GM18508 (cell line): Measurements from ENCODE around the gene DDX10.
"Not testable (repeated sequence)": the region's sequence is repeated elsewhere in the genome, so short reads cannot be mapped to it uniquely, and the experiment has no call there.

Experiments used
- ATAC-seq: cut with Tn5 transposase; IDR thresholded peaks from one replicate; pipeline ENCODE4 v1.9.1; 2021; ENCODE audit warnings: moderate number of reproducible peaks; ENCODE audit not compliant: insufficient read depth, unreplicated experiment

Gene DDX10

DNA sequence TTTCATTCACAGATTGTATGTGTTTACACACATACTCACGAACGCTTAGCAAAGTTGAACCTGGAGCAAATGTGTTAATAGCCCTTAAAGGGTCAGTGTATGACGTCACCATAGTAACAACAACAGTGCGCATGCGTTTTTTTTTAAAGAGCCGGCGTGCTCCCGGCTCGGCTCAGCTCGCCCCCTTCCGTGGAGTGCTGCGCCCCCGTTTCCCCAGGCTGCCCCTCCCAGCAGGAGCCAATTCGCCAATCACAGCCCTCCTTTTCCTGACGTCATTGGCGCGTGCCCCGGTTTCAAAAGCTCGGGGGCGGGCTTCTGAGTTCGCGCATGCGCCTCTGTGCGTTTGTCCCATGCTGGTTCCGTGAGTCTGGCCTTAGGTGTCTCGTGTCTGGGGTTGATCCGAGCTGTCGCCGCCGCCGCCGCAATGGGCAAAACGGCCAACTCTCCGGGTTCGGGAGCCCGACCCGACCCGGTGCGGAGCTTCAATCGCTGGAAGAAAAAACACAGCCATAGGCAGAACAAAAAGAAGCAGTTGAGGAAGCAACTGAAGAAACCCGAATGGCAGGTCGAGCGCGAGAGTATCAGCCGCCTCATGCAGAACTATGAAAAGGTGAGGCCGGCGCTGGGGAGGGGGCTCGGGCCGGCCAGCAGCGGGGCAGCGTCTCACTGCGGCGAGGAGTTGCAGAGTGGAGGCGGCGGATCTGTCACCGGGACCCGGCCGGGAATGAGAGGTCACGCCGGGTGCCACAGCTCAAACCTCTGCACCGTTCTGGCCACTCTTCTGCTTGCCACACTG lies at the start of gene DDX10:
TSS of gene DDX10 (plus strand) at position 340 of the 796 bp plus-strand sequence. CDS start at position 425, 85 bp downstream.
- peak; percentile 47 for ATAC-seq

DNA sequence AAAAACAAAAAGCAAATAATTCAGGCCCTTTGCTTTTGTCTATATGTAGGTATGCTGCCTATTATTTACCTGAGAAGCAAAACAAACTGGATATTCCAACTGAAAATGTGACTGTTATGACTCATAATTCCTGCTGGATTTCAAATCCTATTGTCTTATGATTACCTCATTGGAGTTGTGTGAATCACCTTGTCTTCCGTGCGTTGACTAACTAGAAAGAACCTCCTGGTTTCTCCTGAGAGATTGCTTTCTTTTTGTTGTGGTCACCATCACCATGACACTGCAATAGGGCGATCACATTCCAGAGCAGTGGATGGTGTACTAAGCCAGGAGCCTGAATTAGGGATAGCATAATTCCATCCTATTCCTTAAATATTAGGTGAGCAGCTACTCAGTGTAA lies 48.3 kb upstream of the DDX10 start:
- ATAC-seq = no peak

- no peak for ATAC-seq
Observed at GRCh38 chr11:108617055-108617454, 47.8 kb upstream of the DDX10 start.

- ATAC-seq = no peak
Observed at GRCh38 chr11:108618529-108618928, 46.3 kb upstream of the DDX10 start.

- peak; percentile 84 for ATAC-seq
Observed at GRCh38 chr11:108620958-108621772, 43.7 kb upstream of the DDX10 start.

DNA sequence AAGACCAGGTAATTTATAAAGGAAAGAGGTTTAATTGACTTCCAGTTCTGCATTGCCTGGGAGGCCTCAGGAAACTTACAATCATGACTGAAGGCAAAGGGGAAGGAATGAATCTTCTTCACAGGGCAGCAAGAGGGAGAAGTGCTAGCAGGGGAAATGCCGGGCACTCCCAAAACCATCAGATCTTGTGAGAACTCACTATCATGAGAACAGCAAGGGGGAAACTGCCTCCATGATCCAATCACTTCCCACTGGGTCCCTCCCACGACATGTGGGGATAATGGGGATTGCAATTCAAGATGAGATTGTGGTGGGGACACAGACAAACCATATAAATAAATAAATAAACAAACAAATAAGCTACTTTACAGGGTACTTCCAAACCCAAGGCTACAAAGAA lies 42.5 kb upstream of the DDX10 start:
- no peak for ATAC-seq

DNA sequence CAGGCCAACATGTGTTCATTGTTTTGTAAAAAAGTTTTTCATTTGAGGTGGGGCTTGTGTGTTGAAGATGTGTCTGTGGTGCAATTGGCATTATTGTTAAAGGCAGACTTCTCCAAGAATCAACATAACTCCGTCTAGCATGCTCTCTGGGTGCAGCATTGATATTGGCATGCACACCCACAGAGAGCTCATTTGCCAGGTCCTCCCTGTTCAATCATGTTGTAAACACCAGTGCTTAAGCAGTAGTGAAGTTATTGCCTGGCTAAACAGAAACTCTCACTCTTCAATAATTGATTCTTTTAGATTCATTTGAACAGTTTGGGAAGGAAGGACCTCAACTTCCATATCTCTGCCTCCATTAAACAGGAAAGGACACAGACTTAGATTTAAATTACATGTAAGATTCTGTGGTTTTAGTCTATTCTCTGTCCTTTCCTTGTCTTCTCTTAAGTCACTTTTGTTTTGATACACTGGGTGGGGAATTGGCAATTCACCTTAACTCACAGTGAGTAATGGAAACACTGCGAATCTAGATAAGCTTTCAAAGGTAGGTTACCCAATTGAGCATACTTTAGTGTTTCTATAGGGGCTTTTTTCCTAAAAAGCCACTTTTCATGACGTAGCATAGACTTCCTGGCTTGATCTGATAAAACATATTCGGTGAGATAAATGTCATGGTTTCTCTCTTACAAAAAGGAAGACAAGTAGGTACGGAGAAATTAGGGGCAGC lies 40.5 kb upstream of the DDX10 start:
- ATAC-seq = no peak

GRCh38 chr11:108628326-108628725 lies 36.5 kb upstream of the DDX10 start:
- ATAC-seq = no peak

- ATAC-seq = no peak
Observed at GRCh38 chr11:108628812-108629211, 36.1 kb upstream of the DDX10 start.

- no peak for ATAC-seq
Observed at GRCh38 chr11:108629274-108629673, 35.6 kb upstream of the DDX10 start.

- ATAC-seq = no peak
Observed at GRCh38 chr11:108632041-108632704, 32.7 kb upstream of the DDX10 start.

GRCh38 chr11:108635106-108635505 lies 29.8 kb upstream of the DDX10 start:
- no peak for ATAC-seq

DNA sequence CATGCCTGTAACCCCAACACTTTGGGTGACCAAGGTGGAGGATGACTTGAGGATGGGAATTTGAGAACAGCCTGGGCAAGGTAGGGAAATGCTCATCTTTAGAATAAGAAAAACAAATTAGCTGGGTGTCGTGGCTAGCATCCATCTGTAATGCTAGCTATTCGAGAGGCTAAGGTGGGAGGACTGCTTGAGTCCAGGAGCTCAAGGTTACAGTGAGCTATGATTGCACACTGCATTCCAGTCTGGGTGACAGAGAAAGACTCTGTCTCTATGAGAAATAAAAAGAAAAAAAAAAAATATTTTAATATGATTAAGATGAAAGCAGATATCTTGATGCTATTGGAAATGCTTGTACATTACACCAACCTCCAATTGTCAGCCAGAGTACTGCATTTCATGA lies 28.6 kb upstream of the DDX10 start:
- no peak for ATAC-seq

GRCh38 chr11:108639146-108639545 lies 25.7 kb upstream of the DDX10 start:
- ATAC-seq = no peak

DNA sequence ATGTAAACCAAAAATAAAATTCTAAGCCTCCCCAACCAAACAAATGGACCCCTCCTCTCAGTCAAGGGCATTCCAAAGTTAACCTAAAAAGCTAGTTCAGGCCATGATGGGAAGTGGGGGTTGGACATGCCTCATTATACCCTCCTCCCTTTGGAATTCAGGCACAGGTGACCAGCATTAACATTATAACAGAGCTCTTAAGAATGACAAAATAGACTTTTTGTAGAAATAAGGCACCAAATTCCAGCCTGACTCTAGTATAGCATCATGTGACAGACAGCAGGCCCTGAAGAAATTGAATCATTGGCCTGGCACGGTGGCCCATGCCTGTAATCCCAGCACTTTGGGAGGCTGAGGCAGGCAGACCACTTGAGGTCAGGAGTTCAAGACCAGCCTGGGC lies 23.1 kb upstream of the DDX10 start:
- not testable (repeated sequence) for ATAC-seq

GRCh38 chr11:108643974-108644373 lies 20.9 kb upstream of the DDX10 start:
- ATAC-seq = no peak

- no peak for ATAC-seq
Observed at GRCh38 chr11:108645970-108646369, 18.9 kb upstream of the DDX10 start.

DNA sequence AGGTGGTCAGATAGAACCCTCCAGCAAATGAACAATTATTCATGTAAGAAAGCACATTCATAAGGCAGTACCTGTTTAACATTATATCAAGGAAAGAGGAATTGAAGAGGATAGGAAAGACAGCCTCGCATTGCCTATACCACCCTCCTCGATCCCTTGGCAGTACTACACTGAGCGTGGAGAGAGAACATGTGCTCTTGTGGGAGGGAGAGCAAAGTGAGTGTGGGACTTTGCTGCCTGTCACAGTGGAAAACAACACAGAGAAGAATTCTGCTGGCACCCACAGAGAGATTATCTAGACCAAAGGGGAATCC lies 17.5 kb upstream of the DDX10 start:
- no peak for ATAC-seq

DNA sequence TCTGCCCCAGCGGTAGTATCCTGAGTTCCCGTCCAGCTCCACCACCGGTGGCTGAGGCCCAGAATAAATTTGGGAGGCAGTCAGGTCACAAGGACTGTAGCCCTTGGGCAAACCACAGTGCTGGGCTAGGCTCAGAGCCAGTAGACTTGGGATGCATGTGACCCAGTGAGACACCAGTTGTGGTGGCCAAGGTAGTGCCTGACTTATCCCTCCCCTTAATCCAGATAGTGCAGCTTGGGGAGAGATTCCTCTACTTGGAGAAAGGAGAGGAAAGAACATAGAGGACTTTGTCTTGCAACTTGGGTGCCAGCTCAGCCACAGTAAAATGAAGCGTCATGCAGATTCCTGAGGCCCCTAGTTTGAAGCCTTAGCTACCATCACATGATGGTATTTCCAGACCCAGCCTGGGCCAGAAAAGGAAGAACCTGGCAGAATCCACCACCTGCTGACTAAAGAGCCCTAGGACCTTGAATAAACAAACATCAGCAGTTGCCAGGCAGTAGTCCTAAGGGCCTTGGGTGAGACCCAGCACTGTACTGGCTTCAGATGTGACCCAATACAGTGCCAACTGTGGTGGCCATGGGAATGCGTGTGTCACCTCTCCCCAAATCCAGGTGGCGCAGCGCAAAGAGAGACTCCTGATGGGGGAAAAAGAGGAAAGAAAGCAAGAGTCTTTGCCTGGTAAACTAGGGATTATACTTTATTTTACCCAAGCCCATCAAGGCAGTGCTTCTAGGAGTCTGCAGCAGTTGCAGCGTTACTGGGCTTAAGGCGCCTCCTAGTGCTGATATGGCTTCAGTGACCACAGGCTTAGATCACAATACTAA lies 17.0 kb upstream of the DDX10 start:
- ATAC-seq = peak; percentile 75

DNA sequence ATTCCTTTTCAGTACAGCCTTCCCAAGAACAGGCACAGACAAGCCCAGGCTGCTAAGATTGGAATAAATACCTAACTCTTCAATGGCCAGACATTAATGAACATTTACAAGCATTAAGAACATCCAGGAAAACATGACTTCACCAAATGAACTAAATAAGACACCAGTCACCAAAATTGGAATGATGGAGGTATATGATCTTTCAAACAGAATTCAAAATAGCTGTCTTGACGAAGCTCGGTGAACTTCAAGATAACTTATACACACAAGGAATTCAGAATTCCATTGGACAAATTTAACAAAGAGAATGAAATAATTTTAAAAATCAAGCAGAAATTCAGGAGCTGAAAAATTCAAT lies 16.4 kb upstream of the DDX10 start:
- ATAC-seq = no peak
